H1 (cell line): ENCODE data around the gene PPP1R10. TPM values are rescaled to one million over a fixed set of nuclear protein-coding genes. Genes with fewer than 3 reads are reported as not detected.

Experiments used
- CTCF ChIA-PET: fragments of 300-600 bp; sonication (Branson Sonifier 250); formaldehyde crosslinking; loops from one replicate; lab custom pipeline; 2021; ENCODE audit not compliant: partially characterized antibody; lab: Charles Lee
- POLR2A ChIA-PET: fragments of 300-600 bp; sonication (Branson Sonifier 250); formaldehyde crosslinking; loops from one replicate; lab custom pipeline; 2021; ENCODE audit warnings: inconsistent platforms; ENCODE audit not compliant: partially characterized antibody; lab: Charles Lee
- DNase-seq, 2 experiments: peaks; one replicate each; pipeline versions ENCODE4 v3.0.0 to v3.0.0-alpha.2; 2010 to 2022; ENCODE audit warnings: low spot score in 2 of 2, low read depth in 1 of 2, mixed read lengths in 1 of 2
- FAIRE-seq: peaks from 2 replicates; lab custom pipeline; 2011; peaks lifted over from hg19 to GRCh38; lab: Jason Lieb, UNC
- H2AFZ ChIP-seq: 2 replicates; pipeline ENCODE4 v1.8.1; 2012; ENCODE audit warnings: low read length, inconsistent platforms
- H2AK5ac ChIP-seq: 2 replicates; pipeline ENCODE4 v1.6.1; 2013; ENCODE audit warnings: low read depth, low read length
- H2BK120ac ChIP-seq: replicated peaks from 2 replicates; pipeline ENCODE3; 2013; ENCODE audit warnings: low read depth, low read length, inconsistent platforms
- H2BK12ac ChIP-seq: 2 replicates; pipeline ENCODE4 v1.6.1; 2013; ENCODE audit warnings: low read depth, low read length
- H2BK15ac ChIP-seq: 2 replicates; pipeline ENCODE4 v1.6.1; 2013; ENCODE audit warnings: low read length
- H2BK20ac ChIP-seq: 2 replicates; pipeline ENCODE4 v1.6.1; 2013; ENCODE audit warnings: low read length
- H2BK5ac ChIP-seq: 2 replicates; pipeline ENCODE4 v1.6.1; 2013; ENCODE audit warnings: low read depth, low read length
- H3K14ac ChIP-seq: 2 replicates; pipeline ENCODE4 v1.6.1; 2013; ENCODE audit warnings: inconsistent platforms; ENCODE audit not compliant: insufficient read length
- H3K18ac ChIP-seq: 2 replicates; pipeline ENCODE4 v1.6.1; 2013; ENCODE audit warnings: low read length; ENCODE audit errors: extremely low read depth
- H3K23ac ChIP-seq: 2 replicates; pipeline ENCODE4 v1.6.1; 2013; ENCODE audit warnings: inconsistent platforms; ENCODE audit not compliant: insufficient read length
- H3K23me2 ChIP-seq: 2 replicates; pipeline ENCODE4 v1.6.1; 2013; ENCODE audit warnings: low read depth, low read length
- H3K27ac ChIP-seq: 2 replicates; pipeline ENCODE4 v1.6.1; 2011; ENCODE audit warnings: low read depth, low read length, inconsistent platforms
- H3K27me3 ChIP-seq, 4 experiments: replicated peaks in 1 of 4; 1 replicate in 1 of 4; 2 replicates in 3 of 4; pipeline versions ENCODE4 v1.6.1 to v1.8.1; 2011 to 2013; ENCODE audit warnings: low read length in 3 of 4, mild to moderate bottlenecking in 3 of 4, inconsistent platforms in 2 of 4, mixed read lengths in 2 of 4, moderate library complexity in 1 of 4; ENCODE audit not compliant: control insufficient read depth in 3 of 4, insufficient read depth in 3 of 4; ENCODE audit errors: extremely low read depth in 1 of 4
- H3K36me3 ChIP-seq, 4 experiments: 2 replicates each; pipeline versions ENCODE4 v1.6.1 to v1.8.1; 2011 to 2013; ENCODE audit warnings: mild to moderate bottlenecking in 4 of 4, low read length in 3 of 4, moderate library complexity in 2 of 4, control low read depth in 1 of 4, inconsistent platforms in 1 of 4; ENCODE audit not compliant: insufficient read depth in 4 of 4, control insufficient read depth in 2 of 4
- H3K4ac ChIP-seq: replicated peaks from 2 replicates; pipeline ENCODE3; 2013; ENCODE audit warnings: low read length, low read depth, mixed read lengths, inconsistent platforms; ENCODE audit not compliant: insufficient read length
- H3K4me1 ChIP-seq, 4 experiments: replicated peaks in 1 of 4; 1 replicate in 1 of 4; 2 replicates in 3 of 4; pipeline versions ENCODE4 v1.6.1 to v1.8.1; 2011 to 2013; ENCODE audit warnings: low read length in 3 of 4, inconsistent platforms in 2 of 4, mixed read lengths in 1 of 4; ENCODE audit not compliant: insufficient read depth in 4 of 4, control insufficient read depth in 3 of 4
- H3K4me2 ChIP-seq, 2 experiments: 2 replicates each; pipeline versions ENCODE4 v1.6.1 to v1.8.1; 2011 to 2013; ENCODE audit warnings: low read depth in 2 of 2, low read length in 2 of 2, control low read depth in 1 of 2, inconsistent platforms in 1 of 2, mild to moderate bottlenecking in 1 of 2; ENCODE audit not compliant: insufficient read depth in 1 of 2
- H3K4me3 ChIP-seq, 4 experiments: fragments of 200-600, 300-600 bp in 1 of 4; sonication (generic), shearing (Covaris generic), sonication (Bioruptor Twin) in 1 of 4; 2 replicates each; pipeline versions ENCODE4 v1.5.1 to v1.8.1; 2011 to 2016; ENCODE audit warnings: low read length in 4 of 4, low read depth in 3 of 4, control low read depth in 2 of 4, inconsistent platforms in 2 of 4, mild to moderate bottlenecking in 2 of 4, mixed read lengths in 1 of 4, moderate library complexity in 1 of 4; ENCODE audit not compliant: insufficient read depth in 2 of 4; ENCODE audit errors: extremely low read depth in 1 of 4
- H3K56ac ChIP-seq: replicated peaks from 2 replicates; pipeline ENCODE3; 2013; ENCODE audit warnings: low read depth, mild to moderate bottlenecking, mixed read lengths, low read length, inconsistent platforms; ENCODE audit not compliant: insufficient read length
- H3K79me1 ChIP-seq: 2 replicates; pipeline ENCODE4 v1.6.1; 2013; ENCODE audit warnings: low read depth, low read length, control low read depth
- H3K79me2 ChIP-seq, 2 experiments: 2 replicates each; pipeline versions ENCODE4 v1.6.1 to v1.8.1; 2012 to 2013; ENCODE audit warnings: low read length in 2 of 2, mild to moderate bottlenecking in 2 of 2, inconsistent platforms in 1 of 2; ENCODE audit not compliant: insufficient read depth in 2 of 2, control insufficient read depth in 1 of 2
- H3K9ac ChIP-seq, 4 experiments: replicated peaks in 1 of 4; 1 replicate in 1 of 4; 2 replicates in 3 of 4; pipeline versions ENCODE4 v1.6.1 to v1.8.1; 2011 to 2013; ENCODE audit warnings: low read depth in 3 of 4, low read length in 3 of 4, control low read depth in 2 of 4, mild to moderate bottlenecking in 2 of 4, moderate library complexity in 2 of 4, inconsistent platforms in 1 of 4; ENCODE audit errors: extremely low read depth in 1 of 4
- H3K9me3 ChIP-seq, 2 experiments: 2 replicates each; pipeline versions ENCODE4 v1.6.1 to v1.8.1; 2012 to 2013; ENCODE audit warnings: mild to moderate bottlenecking in 2 of 2, moderate library complexity in 2 of 2, control low read depth in 1 of 2, inconsistent platforms in 1 of 2, low read depth in 1 of 2, low read length in 1 of 2, mixed read lengths in 1 of 2; ENCODE audit not compliant: insufficient read depth in 2 of 2
- H4K20me1 ChIP-seq, 2 experiments: replicated peaks in 1 of 2; 2 replicates each; pipeline versions ENCODE3 to v1.8.1; 2011 to 2013; ENCODE audit warnings: inconsistent platforms in 2 of 2, low read length in 2 of 2, mild to moderate bottlenecking in 1 of 2; ENCODE audit not compliant: insufficient read depth in 2 of 2, control insufficient read depth in 1 of 2
- H4K5ac ChIP-seq: 2 replicates; pipeline ENCODE4 v1.6.1; 2013; ENCODE audit warnings: low read length, low read depth, mixed read lengths, inconsistent platforms; ENCODE audit not compliant: insufficient read length
- H4K8ac ChIP-seq: 2 replicates; pipeline ENCODE4 v1.8.0; 2013; ENCODE audit warnings: mild to moderate bottlenecking, moderate library complexity, low read length, inconsistent platforms; ENCODE audit not compliant: insufficient read depth; ENCODE audit errors: extremely low read depth
- H4K91ac ChIP-seq: replicated peaks from 2 replicates; pipeline ENCODE3; 2013; ENCODE audit warnings: low read length, mixed read lengths, inconsistent platforms; ENCODE audit not compliant: insufficient read length
- BRCA1 ChIP-seq: IDR thresholded peaks from 2 replicates; pipeline ENCODE4 v1.6.1; 2012; ENCODE audit warnings: low read depth, low read length, improper control_type of control experiment
- EGR1 ChIP-seq: IDR thresholded peaks from 2 replicates; pipeline ENCODE4 v1.6.1; 2011; ENCODE audit warnings: low read depth, low read length, borderline replicate concordance
- EZH2 ChIP-seq: fragments of 200-600 bp; sonication (generic); IDR thresholded peaks from 2 replicates; pipeline ENCODE4 v1.7.1; 2012; ENCODE audit warnings: low read depth, mild to moderate bottlenecking, moderate library complexity, low read length, inconsistent platforms; ENCODE audit not compliant: severe bottlenecking
- GABPA ChIP-seq: IDR thresholded peaks from 2 replicates; pipeline ENCODE4 v1.6.1; 2011; ENCODE audit warnings: mild to moderate bottlenecking, low read length, moderate library complexity, borderline replicate concordance; ENCODE audit not compliant: insufficient read depth
- GTF2F1 ChIP-seq: IDR thresholded peaks from 2 replicates; pipeline ENCODE4 v1.6.1; 2012; ENCODE audit warnings: low read depth, low read length, improper control_type of control experiment, borderline replicate concordance
- MAX ChIP-seq: IDR thresholded peaks from 2 replicates; pipeline ENCODE4 v1.6.1; 2012; ENCODE audit warnings: inconsistent platforms
- NRF1 ChIP-seq: IDR thresholded peaks from 2 replicates; pipeline ENCODE4 v1.6.1; 2011; ENCODE audit warnings: mild to moderate bottlenecking, low read depth, low read length, improper control_type of control experiment
- POLR2A ChIP-seq, 2 experiments: IDR thresholded peaks; 1 replicate in 1 of 2; 2 replicates in 1 of 2; pipeline ENCODE4 v1.6.1; 2011; ENCODE audit warnings: low read depth in 2 of 2, low read length in 2 of 2, mild to moderate bottlenecking in 2 of 2; ENCODE audit errors: control extremely low read depth in 1 of 2
- RXRA ChIP-seq: IDR thresholded peaks from 2 replicates; pipeline ENCODE4 v1.6.1; 2011; ENCODE audit warnings: low read depth, mild to moderate bottlenecking, low read length, moderate library complexity; ENCODE audit not compliant: insufficient read depth
- SIN3A ChIP-seq, 2 experiments: IDR thresholded peaks in 1 of 2; conservative IDR thresholded peaks in 1 of 2; 2 replicates each; pipeline ENCODE4 v1.6.1; 2011 to 2012; ENCODE audit warnings: low read length in 2 of 2, improper control_type of control experiment in 1 of 2, low read depth in 1 of 2, mild to moderate bottlenecking in 1 of 2
- SIX5 ChIP-seq: IDR thresholded peaks from 2 replicates; pipeline ENCODE4 v1.6.1; 2011; ENCODE audit warnings: mild to moderate bottlenecking, low read depth, low read length
- SP2 ChIP-seq: IDR thresholded peaks from 2 replicates; pipeline ENCODE4 v1.6.1; 2012; ENCODE audit warnings: mild to moderate bottlenecking, low read length, inconsistent platforms
- SRF ChIP-seq: IDR thresholded peaks from 2 replicates; pipeline ENCODE4 v1.6.1; 2011; ENCODE audit warnings: mild to moderate bottlenecking, low read depth, low read length, moderate library complexity
- WGBS, 2 experiments: shearing (Covaris generic) in 1 of 2; methylation state at CpG; one replicate each; pipeline versions ENCODE4 v1.1.6 to v1.1.7; 2013 to 2015; ENCODE audit warnings: low lambda C conversion rate in 2 of 2, mixed read lengths in 2 of 2, inconsistent platforms in 1 of 2, low coverage in 1 of 2, missing lambda C conversion rate in 1 of 2; ENCODE audit not compliant: insufficient replicate concordance in 2 of 2, insufficient coverage in 1 of 2, insufficient read length in 1 of 2; ENCODE audit errors: extremely low coverage in 1 of 2, missing lambda C conversion rate in 1 of 2; 5-methylcytosine and 5-hydroxymethylcytosine counted together
- polyA plus RNA-seq, 7 experiments: library from polyadenylated mRNA; depleted of rRNA in 3 of 7; stranded (reverse) in 5 of 7; unstranded in 2 of 7; fragments of >200 nt in 5 of 7; fragments of 200-250 nt in 2 of 7; gene quantifications; 1 replicate in 5 of 7; 2 replicates in 1 of 7; 4 replicates in 1 of 7; pipeline versions ENCODE4 v1.2.1 to v1.2.3, GENCODE V29; 2011 to 2013; ENCODE audit warnings: missing spikeins in 2 of 7, mixed read lengths in 2 of 7
- total RNA-seq: library from RNA; stranded (reverse); fragmentation: NEBNext Ultra II Directional; extraction: Animal tissue kit (Norgen Biotek cat#: 25700); gene quantifications from 2 replicates; pipeline ENCODE4 v1.2.1, GENCODE V29; 2021

PPP1R10 gene
- total and polyA plus RNA-seq, 2 of the 8 experiments (the other 6 are each of a cell fraction or from before 2014, with no cell fraction given): 23.9 to 89.1 TPM

GRCh38 chr6:30656513-30656912, 39.5 kb upstream of the PPP1R10 start:
- Histone ChIP-seq H4K8ac (no peak overlapping the region), H3K27me3 (no peaks in the 10 kb centered on the region), H3K79me1 (no peaks in the 10 kb centered on the region), H2BK20ac (no peak overlapping the region), H3K4me1 (no peaks in the 10 kb centered on the region), H3K56ac (no peak overlapping the region), H3K23me2 (no peaks in the 10 kb centered on the region), H2BK15ac (no peak overlapping the region), H4K91ac (no peak overlapping the region), H4K20me1 (peaks cover 3 to 6% of the 10 kb centered on the region in 2 experiments), H3K9me3 (no peaks in the 10 kb centered on the region), H2AK5ac (no peak overlapping the region), H3K23ac (no peak overlapping the region), H3K36me3 (peaks cover 16 to 73% (median 62%) of the 10 kb centered on the region in 4 experiments), H2BK5ac (no peak overlapping the region), H2BK12ac (no peak overlapping the region), H4K5ac (no peak overlapping the region), H3K79me2 (no peaks in the 10 kb centered on the region), H3K4ac (no peak overlapping the region), H3K27ac (no peak overlapping the region), H3K9ac (no peak overlapping the region), H2BK120ac (no peak overlapping the region), H3K4me2 (no peak overlapping the region), H2AFZ (no peak overlapping the region), H3K4me3 (no peak overlapping the region), H3K14ac (no peak overlapping the region), H3K18ac (no peak overlapping the region)
- CTCF ChIA-PET: interaction anchor here (1.5 to 2.0 kb wide), 2 partner anchors 10 to 13 kb away, joined by 3 to 10 read pairs; no protein-coding TSS in a partner anchor
- POLR2A ChIA-PET: interaction anchor here (1.0 to 8.1 kb wide), 9 partner anchors 7 to 67 kb away, joined by 3 to 50 read pairs (median 4); partner anchors contain the start of genes ATAT1, DHX16 and MDC1
- DNase-seq: no peak
- WGBS, 2 experiments: 95% methylated on average over 7 of the region's 7 CpGs; no CpG with 5 or more reads in 1 of the 2 experiments
- FAIRE-seq: no peak
- TF ChIP-seq GABPA: no peak
- no peak for TF ChIP-seq SIN3A (conservative IDR thresholded peaks at IDR 0.05 in 1 of 2, IDR thresholded peaks at IDR 0.05 in 1 of 2; ENCODE audit: low read depth in 1 of 2, low read length in 2 of 2)
- no peak for TF ChIP-seq POLR2A (IDR thresholded peaks at IDR 0.05; ENCODE audit: control extremely low read depth in 1 of 2, low read depth in 2 of 2, low read length in 2 of 2)
- no peak for TF ChIP-seq SRF
- TF ChIP-seq EGR1: no peak
- no peak for TF ChIP-seq MAX
- TF ChIP-seq BRCA1: no peak
- TF ChIP-seq SP2: no peak
- no peak for TF ChIP-seq GTF2F1
- no peak for TF ChIP-seq NRF1
- no peak for TF ChIP-seq RXRA
- TF ChIP-seq SIX5: no peak
- no peak for TF ChIP-seq EZH2
